ENCODE measurements around the gene MFSD2B. TPM values are rescaled to one million over a fixed set of nuclear protein-coding genes. Genes with fewer than 3 reads are reported as not detected.

MFSD2B gene
- polyA plus RNA-seq, 1 donor from 2014 or later, result 0.27 TPM

GRCh38 chr2:24011250-24012104, 1.6 kb downstream of the MFSD2B start:
- H3K9ac ChIP-seq (ENCODE audit: low read length), result no peak overlapping the region
- TF ChIP-seq REST (IDR thresholded peaks at IDR 0.05; ENCODE audit: borderline replicate concordance) (no peak), EZH2 (IDR thresholded peaks at IDR 0.05; ENCODE audit: borderline replicate concordance, insufficient read depth, low read length, poor library complexity, severe bottlenecking) (no peak), SMC3 (conservative IDR thresholded peaks at IDR 0.05; ENCODE audit: poor library complexity) (no peak), MXI1 (conservative IDR thresholded peaks at IDR 0.05; ENCODE audit: poor library complexity, severe bottlenecking) (no peak), POLR2AphosphoS5 (IDR thresholded peaks at IDR 0.05) (no peak), RAD21 (conservative IDR thresholded peaks at IDR 0.05) (no peak), CTCF (IDR thresholded peaks at IDR 0.05; ENCODE audit: poor library complexity, severe bottlenecking) (no peak), EP300 (conservative IDR thresholded peaks at IDR 0.05; ENCODE audit: poor library complexity, severe bottlenecking) (no peak), TAF1 (IDR thresholded peaks at IDR 0.05; ENCODE audit: low read depth) (no peak)
- H3F3A ChIP-seq (ENCODE audit: insufficient read depth, low read length, poor library complexity, severe bottlenecking), result no peaks in the 10 kb centered on the region
- H3K4me2 ChIP-seq (ENCODE audit: low read length), result no peak overlapping the region
- H4K20me1 ChIP-seq (ENCODE audit: insufficient read depth), result no peaks in the 10 kb centered on the region
- H3K36me3 ChIP-seq (ENCODE audit: insufficient read depth, low read length), result no peaks in the 10 kb centered on the region
- no peaks in the 10 kb centered on the region for H3K9me2 ChIP-seq (ENCODE audit: insufficient read depth, low read length)
- H3K79me2 ChIP-seq (replicated peaks; ENCODE audit: insufficient read depth, low read length), result no peaks in the 10 kb centered on the region
- no peak overlapping the region for H3K4me3 ChIP-seq (ENCODE audit: low read length)
- no peak overlapping the region for H3K27ac ChIP-seq (ENCODE audit: low read length)
- H3K27me3 ChIP-seq (ENCODE audit: insufficient read depth, low read depth, low read length), result peaks cover 8% of the 10 kb centered on the region
- no peaks in the 10 kb centered on the region for H3K9me3 ChIP-seq (ENCODE audit: low read length)
- no peak overlapping the region for H2AFZ ChIP-seq (ENCODE audit: low read depth, low read length)

- no peak overlapping the region for H3K4me3 ChIP-seq (ENCODE audit: low read length)
- no peaks in the 10 kb centered on the region for H3K79me2 ChIP-seq (replicated peaks; ENCODE audit: insufficient read depth, low read length)
- no peak overlapping the region for H3K9ac ChIP-seq (ENCODE audit: low read length)
- no peaks in the 10 kb centered on the region for H3K9me2 ChIP-seq (ENCODE audit: insufficient read depth, low read length)
- H3K27me3 ChIP-seq (ENCODE audit: insufficient read depth, low read depth, low read length), result peaks cover 8% of the 10 kb centered on the region
- H2AFZ ChIP-seq (ENCODE audit: low read depth, low read length), result no peak overlapping the region
- H3K27ac ChIP-seq (ENCODE audit: low read length), result no peak overlapping the region
- no peak for TF ChIP-seq MXI1 (conservative IDR thresholded peaks at IDR 0.05; ENCODE audit: poor library complexity, severe bottlenecking)
- TF ChIP-seq EP300 (conservative IDR thresholded peaks at IDR 0.05; ENCODE audit: poor library complexity, severe bottlenecking), result no peak
- no peak for TF ChIP-seq SMC3 (conservative IDR thresholded peaks at IDR 0.05; ENCODE audit: poor library complexity)
- TF ChIP-seq CTCF (IDR thresholded peaks at IDR 0.05; ENCODE audit: poor library complexity, severe bottlenecking), result no peak
- no peak for TF ChIP-seq REST (IDR thresholded peaks at IDR 0.05; ENCODE audit: borderline replicate concordance)
- no peak for TF ChIP-seq TAF1 (IDR thresholded peaks at IDR 0.05; ENCODE audit: low read depth)
- no peak for TF ChIP-seq RAD21 (conservative IDR thresholded peaks at IDR 0.05)
- no peak for TF ChIP-seq POLR2AphosphoS5 (IDR thresholded peaks at IDR 0.05)
- no peak for TF ChIP-seq EZH2 (IDR thresholded peaks at IDR 0.05; ENCODE audit: borderline replicate concordance, insufficient read depth, low read length, poor library complexity, severe bottlenecking)
- H3F3A ChIP-seq (ENCODE audit: insufficient read depth, low read length, poor library complexity, severe bottlenecking), result no peaks in the 10 kb centered on the region
- no peaks in the 10 kb centered on the region for H3K9me3 ChIP-seq (ENCODE audit: low read length)
- H3K4me2 ChIP-seq (ENCODE audit: low read length), result no peak overlapping the region
- H4K20me1 ChIP-seq (ENCODE audit: insufficient read depth), result no peaks in the 10 kb centered on the region
- no peaks in the 10 kb centered on the region for H3K36me3 ChIP-seq (ENCODE audit: insufficient read depth, low read length)
These were observed 2.8 kb downstream of the MFSD2B start for GRCh38 chr2:24012521-24013188.
